GM12801 (cell line): ENCODE results near the gene ACOX2.

Experiments used
- CTCF ChIP-seq: IDR thresholded peaks from one replicate; pipeline ENCODE4 v1.5.1; 2011; ENCODE audit warnings: control low read depth; ENCODE audit not compliant: insufficient read length; ENCODE audit errors: extremely low read depth

ACOX2 gene

DNA sequence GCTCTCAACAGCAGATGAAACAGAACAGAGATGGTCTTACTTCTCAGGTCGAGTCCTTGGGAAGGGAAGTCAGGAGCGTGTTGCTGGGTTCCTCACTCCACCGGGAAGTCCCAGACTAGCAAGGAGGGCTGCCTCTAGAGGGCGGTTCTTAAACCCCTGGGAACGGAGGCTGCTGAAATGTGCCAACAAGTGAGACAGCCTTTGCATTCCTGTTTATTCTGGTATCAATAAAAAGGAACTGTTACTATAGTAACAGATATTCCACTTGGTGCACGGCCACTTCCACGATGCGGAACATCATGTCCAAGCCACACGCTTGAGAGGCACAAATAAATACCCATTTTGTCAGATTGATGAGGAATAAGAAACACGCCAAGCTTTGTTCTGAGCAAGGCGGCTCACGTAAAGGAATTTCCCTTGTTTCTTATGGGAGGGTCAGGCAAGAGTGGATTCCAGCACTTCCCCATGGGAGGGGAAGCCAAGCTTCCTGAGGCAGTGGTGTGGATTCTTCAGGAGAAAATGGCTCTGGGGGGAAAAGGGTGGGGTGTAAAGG is 40.4 kb upstream of the ACOX2 start, which contains the start of gene FAM107A:
FAM107A (minus strand) TSS at position 123 of the 553 bp plus-strand sequence. CDS start 7,531 bp downstream, outside the sequence.
- TF ChIP-seq CTCF: no peak

DNA sequence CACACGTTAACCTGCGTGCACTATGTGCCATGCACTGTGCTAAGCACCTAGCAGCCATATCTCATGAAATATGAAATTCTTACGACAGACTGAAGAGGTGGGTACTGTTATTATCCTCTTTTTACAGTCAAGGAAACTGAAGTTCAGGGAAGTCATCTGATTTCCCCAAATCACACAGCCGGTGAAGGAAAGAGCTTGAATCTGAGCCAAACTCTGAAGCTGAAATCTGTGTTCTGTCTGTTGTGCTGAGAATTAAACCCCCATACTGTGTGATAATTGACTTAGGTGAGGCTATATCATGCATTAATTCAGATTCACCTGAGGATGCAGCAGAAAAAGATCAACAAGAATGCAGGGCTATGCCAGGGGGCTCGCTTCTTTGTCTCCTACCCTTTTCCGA is 39.7 kb upstream of the ACOX2 start:
- no peak for TF ChIP-seq CTCF

- no peak for TF ChIP-seq CTCF
These were observed 39.1 kb upstream of the ACOX2 start for GRCh38 chr3:58575971-58576652.

DNA sequence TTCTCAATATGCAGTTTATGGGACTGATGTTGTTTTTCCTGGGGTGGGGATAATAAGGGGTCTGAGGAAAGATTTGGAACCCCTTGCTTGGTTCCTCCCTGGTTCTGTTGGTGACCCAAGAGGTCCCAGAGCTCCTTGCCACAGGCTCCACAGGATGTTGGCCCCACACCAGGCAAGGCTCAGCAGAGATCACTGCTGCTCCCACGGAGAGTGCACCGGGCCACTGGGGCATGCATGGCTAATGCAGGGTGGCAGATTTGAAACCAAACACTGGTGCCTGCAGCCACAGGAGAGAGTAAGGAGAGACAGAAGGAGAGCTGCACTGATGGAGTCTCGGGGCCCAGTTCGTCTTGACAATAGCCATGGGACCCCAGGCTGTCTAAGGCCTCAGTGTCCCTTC is 37.7 kb upstream of the ACOX2 start:
- no peak for TF ChIP-seq CTCF

- TF ChIP-seq CTCF: no peak
These were observed 37.1 kb upstream of the ACOX2 start for GRCh38 chr3:58574106-58574505.

DNA sequence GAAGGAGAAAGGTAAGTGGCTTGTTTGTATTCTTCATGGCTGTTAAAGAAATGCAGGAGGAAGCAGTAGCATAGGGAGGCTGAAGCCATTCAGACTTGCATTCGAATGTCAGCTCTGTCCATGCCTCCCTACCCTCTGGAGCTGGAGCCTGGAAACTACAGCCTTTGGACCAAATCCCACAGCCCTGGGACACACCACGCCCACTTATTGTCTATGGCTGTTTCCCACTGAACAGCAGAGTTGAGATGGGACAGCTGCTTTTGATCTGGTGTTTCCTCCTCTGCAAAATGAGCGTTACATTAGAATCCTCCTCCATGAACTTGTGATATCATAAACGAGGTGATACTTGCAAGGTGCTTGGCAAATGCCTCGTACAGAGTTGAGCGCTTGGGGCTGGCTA is 36.6 kb upstream of the ACOX2 start:
- TF ChIP-seq CTCF: no peak

GRCh38 chr3:58572634-58573230 is 35.7 kb upstream of the ACOX2 start:
- no peak for TF ChIP-seq CTCF
